HG03469 (cell line): ENCODE results near the gene CTCFL.
"Not testable (repeated sequence)": the region's sequence is repeated elsewhere in the genome, so short reads cannot be mapped to it uniquely, and the experiment has no call there.

ENCODE experiments used
- ATAC-seq: cut with Tn5 transposase; IDR thresholded peaks from one replicate; pipeline ENCODE4 v1.9.1; 2021; ENCODE audit warnings: mild to moderate bottlenecking, moderate library complexity, moderate number of reproducible peaks; ENCODE audit not compliant: unreplicated experiment

The CTCFL gene

GRCh38 chr20:57511709-57512108 lies 13.2 kb downstream of the CTCFL start:
- not testable (repeated sequence) for ATAC-seq

GRCh38 chr20:57509665-57510237 lies 15.2 kb downstream of the CTCFL start:
- ATAC-seq: no peak

- ATAC-seq: no peak
These were observed 16.1 kb downstream of the CTCFL start for GRCh38 chr20:57508831-57509230.

GRCh38 chr20:57508381-57508780 lies 16.6 kb downstream of the CTCFL start:
- no peak for ATAC-seq

DNA sequence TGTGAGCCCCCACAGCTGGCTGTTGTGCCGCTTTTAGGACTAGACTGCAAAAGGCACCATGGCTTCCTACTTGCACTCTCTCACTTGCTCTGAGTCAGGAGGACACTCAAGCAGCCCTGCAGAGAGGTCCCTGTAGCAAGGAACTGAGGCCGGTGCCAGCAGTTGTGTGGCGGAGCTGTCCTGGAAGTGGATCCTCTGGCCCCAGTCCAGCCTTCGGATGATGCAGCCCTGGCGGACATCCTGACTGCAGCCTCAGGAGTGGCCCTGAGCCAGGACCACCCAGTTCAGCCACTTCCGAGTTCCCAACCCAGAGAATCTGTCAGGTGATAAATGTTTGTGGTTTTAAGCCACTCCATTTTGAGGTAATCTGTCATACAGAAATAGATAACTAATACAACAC lies 17.5 kb downstream of the CTCFL start:
- no peak for ATAC-seq

DNA sequence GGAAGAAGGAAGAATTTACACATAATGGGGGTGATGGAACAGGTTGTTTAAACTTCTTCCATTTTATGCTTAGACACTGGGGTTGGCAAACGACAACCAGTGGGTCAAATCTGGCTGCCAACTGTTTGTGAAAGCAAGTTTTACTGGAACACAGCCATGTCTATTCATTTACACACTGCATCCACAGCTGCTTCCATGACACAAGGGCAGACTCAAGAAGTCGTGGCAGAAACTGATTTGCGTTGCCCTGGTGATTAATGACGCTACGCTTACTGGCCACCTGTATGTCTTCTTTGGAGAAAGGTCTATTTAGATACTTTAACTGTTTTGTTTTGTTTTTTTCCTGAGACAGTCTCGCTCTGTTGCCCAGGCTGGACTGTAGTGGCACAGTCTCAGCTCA lies 19.0 kb downstream of the CTCFL start:
- no peak for ATAC-seq

GRCh38 chr20:57504411-57504810 lies 20.5 kb downstream of the CTCFL start:
- no peak for ATAC-seq

DNA sequence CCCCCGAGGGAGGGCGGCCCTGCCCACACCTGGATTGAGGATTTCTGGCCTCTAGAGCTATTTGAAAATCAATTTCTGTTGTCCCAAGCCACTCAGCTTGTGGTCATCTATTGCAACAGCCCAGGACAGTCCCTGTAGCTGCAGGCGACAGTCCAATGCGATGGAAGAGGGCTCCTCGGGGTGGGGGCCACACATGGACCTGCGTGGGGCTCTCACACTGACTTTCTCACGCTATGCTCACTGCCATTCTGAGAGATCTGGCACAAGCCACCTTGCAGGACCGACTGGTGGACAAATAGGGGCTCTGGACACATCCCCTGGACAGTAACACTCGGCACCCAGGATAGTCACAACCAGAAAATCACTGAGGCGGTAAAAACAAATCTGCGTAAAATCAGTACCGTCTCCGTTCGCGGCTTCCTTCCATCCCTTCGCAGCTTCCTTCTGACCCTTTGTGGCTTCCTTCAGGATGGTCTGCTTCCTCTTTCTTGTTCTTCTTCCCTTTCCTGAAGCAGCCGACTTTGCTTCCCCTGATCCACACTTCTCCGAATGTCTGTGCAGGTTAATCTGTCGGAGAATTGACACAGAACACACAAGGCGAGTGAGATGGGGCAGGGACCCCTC lies 21.8 kb downstream of the CTCFL start:
- ATAC-seq: no peak

DNA sequence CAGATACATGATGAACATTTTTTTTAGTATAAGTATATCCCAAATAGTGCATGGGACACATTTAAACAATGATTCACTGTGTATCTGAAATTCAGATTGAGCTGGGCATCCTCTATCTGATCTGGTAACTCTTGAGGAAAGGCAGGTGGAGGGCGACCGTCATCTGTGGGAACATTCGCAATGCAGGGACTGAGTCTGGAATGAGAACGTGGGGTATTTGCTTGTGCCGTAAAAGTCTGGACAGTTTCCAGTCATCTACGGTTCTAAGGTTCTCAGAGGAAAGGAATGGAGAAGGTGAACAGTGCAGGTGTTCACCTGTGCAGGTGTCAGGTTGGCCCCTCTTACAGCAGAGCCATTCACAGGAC lies 22.6 kb downstream of the CTCFL start:
- ATAC-seq: no peak

DNA sequence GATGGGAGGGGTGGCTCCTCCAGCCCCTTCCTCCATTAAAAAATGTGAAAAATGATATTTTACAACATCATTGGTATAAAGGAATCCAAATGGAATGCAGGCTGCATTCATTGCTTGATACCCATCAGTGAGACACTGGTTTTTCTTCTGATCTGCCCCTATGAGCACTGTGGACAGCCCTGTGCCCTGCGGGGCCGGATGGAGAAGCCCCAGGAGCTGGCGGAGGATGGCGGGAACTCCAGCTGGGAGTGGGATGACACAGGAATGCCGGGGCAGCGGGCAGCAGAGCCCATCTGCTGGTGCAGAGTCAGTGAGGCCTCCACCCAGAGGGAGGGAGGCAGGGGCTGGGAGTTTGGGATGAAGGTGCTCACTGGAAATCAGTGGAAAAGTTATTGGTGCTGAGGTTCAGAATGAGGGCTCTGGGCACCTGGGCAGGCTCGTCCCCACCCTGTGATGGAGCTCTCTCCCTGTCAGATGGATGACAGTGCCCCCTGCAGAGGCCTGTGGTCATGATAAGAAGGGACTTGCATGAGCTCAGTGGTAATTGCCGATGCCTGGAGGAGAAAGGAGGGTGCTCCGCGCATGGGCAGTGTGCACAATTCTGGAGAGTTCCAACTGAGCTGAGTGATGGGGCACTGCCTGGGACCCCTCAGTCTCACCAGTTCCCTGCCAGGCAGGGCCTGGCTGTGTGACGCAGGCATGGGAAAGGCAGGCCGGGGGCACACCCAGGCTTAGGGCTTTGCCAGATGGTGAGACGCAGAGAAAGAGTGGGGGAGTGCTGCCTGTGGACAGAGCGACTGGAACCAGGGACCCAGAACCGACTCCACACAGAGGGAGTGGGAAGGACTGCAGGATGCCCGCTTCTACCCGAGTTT lies 23.2 kb downstream of the CTCFL start:
- no peak for ATAC-seq

DNA sequence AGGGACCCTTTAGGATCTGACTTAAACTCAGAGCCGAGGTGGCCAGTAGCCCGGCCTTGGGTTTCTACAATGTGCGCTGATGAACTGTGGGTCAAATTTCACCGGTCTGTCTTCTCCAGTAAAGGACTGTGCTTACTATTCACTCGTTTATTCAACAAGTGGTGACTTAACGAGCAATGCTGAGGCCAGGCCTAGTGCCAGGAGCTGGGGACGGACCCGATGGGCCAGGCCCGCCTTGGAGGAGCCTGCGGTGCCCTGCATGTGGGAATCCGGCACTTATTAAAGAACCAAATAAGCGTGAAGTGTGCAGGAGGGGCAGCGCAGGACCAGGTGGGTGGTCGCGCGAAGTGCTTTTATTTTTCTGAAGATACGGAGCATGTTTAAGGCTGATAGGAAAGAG lies 24.0 kb downstream of the CTCFL start:
- ATAC-seq: no peak

GRCh38 chr20:57500235-57500634 lies 24.7 kb downstream of the CTCFL start:
- no peak for ATAC-seq

DNA sequence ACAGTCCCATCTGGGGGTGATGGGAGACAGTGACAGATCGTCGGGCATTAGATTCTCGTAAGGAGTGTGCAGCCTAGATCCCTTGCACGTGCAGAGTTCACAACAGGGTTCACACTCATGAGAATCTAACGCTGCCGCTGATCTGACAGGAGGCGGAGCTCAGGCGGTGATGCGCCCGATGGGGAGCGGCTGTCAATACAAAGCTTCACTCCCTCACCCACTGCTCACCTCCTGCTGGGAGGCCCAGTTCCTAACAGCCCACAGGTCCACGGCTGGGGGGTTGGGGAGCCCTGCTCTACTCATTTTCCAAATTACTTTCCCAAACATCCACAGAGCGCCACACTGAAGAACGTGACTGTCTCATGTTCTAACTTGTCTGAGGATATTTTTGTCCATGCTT lies 25.3 kb downstream of the CTCFL start:
- ATAC-seq: no peak

GRCh38 chr20:57498425-57499400 lies 26.2 kb downstream of the CTCFL start:
- ATAC-seq: no peak

- no peak for ATAC-seq
These were observed 28.3 kb downstream of the CTCFL start for GRCh38 chr20:57496592-57496991.

DNA sequence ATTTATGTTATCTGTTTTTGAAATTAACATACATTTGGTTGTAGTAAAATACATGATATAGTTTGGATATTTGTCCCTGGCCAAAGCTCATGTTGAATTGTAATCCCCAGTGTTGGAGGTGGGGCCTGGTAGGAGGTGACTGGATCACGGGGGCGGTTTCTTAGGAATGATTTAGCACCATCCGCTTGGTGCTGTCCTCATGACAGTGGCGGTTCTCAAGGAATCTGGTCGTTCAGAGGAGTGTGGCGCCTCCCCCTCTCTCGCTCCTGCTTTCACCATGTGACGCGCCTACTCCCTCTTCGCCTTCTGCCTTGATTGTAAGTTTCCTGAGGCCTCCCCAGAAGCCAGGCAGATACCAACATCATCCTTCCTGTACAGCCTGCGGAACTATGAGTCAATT lies 29.0 kb downstream of the CTCFL start:
- ATAC-seq: no peak

DNA sequence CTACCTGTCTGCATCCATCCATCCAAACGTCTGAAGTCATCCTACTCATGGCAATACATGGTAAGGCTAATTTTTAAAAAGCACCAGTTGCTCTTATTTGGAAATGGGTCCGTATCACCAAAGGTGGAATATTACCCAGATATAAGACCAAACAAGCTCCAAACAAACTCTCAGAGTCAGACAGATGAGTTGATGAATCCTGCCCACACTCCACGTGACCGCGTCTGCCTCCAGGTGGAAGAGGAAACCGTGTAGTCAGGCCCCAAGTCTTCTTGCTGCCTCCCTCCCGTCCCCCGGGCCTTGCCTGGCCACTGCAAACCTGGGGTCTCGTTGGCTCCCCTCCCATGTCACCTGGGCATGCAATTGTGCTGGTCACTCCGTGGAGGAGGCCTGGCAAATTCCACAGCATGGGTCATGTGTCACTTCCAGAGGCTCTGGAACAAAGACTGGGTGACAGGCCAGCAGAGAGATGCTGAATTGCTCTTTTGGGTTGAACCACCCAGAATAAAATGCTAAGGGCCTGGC lies 31.8 kb downstream of the CTCFL start:
- ATAC-seq: no peak

DNA sequence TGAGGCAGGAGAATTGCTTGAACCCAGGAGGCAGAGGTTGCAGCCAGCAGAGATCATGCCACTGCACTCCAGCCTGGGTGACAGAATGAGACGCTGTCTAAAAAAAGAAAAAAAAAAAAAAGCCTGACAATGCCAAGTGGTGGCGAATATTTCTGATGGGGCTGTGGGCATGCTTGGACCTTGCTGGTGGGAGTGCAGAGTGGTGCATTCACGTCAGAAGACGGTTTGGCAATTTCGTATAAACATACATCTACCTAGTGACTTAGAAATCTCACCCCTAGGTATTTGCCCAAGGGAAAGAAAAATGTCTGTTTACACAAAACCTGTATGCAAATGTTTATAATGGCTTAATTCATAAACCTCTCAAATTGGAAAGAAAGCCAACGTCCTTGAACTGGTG lies 33.6 kb downstream of the CTCFL start:
- no peak for ATAC-seq

- not testable (repeated sequence) for ATAC-seq
These were observed 36.7 kb downstream of the CTCFL start for GRCh38 chr20:57488277-57488676.

- ATAC-seq: no peak
These were observed 39.2 kb downstream of the CTCFL start for GRCh38 chr20:57485770-57486169.

- no peak for ATAC-seq
These were observed 40.2 kb downstream of the CTCFL start for GRCh38 chr20:57484772-57485171.
